H7 (cell line): ENCODE measurements around the gene C16orf54. TPM values are rescaled to one million over a fixed set of nuclear protein-coding genes. Genes with fewer than 3 reads are reported as not detected.
"Not testable (repeated sequence)": the region's sequence is repeated elsewhere in the genome, so short reads cannot be mapped to it uniquely, and the experiment has no call there.

Experiments
- DNase-seq: peaks from one replicate; pipeline ENCODE4 v3.0.0; 2012
- H3K27me3 ChIP-seq: 2 replicates; pipeline ENCODE4 v1.6.0; 2011; ENCODE audit warnings: mild to moderate bottlenecking, low read length; ENCODE audit not compliant: control insufficient read depth, insufficient read depth
- H3K36me3 ChIP-seq: replicated peaks from 2 replicates; pipeline ENCODE4 v1.5.1; 2011; ENCODE audit warnings: low read length; ENCODE audit not compliant: control insufficient read depth, insufficient read depth
- H3K4me3 ChIP-seq: 2 replicates; pipeline ENCODE4 v1.5.1; 2011; ENCODE audit warnings: low read depth, mild to moderate bottlenecking, control low read depth, low read length, moderate library complexity; ENCODE audit not compliant: insufficient read depth
- total RNA-seq: library from RNA; depleted of rRNA; stranded (reverse); fragments of >200 nt; shearing (Covaris generic); gene quantifications from 2 replicates; pipeline ENCODE4 v1.2.3, GENCODE V29; 2014

Gene C16orf54
- total RNA-seq, 1 experiment from 2014 or later, result not detected

GRCh38 chr16:29739927-29740629 lies 5.7 kb downstream of the C16orf54 start:
- DNase-seq, H3K4me3 ChIP-seq, H3K27me3 ChIP-seq: not testable (repeated sequence)
- H3K36me3 ChIP-seq, result peaks cover 16% of the 10 kb centered on the region

- no peak overlapping the region for H3K4me3 ChIP-seq
- no peak for DNase-seq
- peaks cover 21% of the 10 kb centered on the region for H3K36me3 ChIP-seq
- no peaks in the 10 kb centered on the region for H3K27me3 ChIP-seq
These were observed 7.3 kb downstream of the C16orf54 start for GRCh38 chr16:29738514-29738913.

- DNase-seq, result no peak
- Histone ChIP-seq H3K36me3 (peaks cover 24% of the 10 kb centered on the region), H3K4me3 (no peak overlapping the region), H3K27me3 (no peaks in the 10 kb centered on the region)
These were observed 8.1 kb downstream of the C16orf54 start for GRCh38 chr16:29737713-29738112.

GRCh38 chr16:29736764-29737163 lies 9.0 kb downstream of the C16orf54 start:
- Histone ChIP-seq H3K36me3 (peaks cover 25% of the 10 kb centered on the region), H3K27me3 (no peaks in the 10 kb centered on the region), H3K4me3 (no peak overlapping the region)
- DNase-seq, result no peak

GRCh38 chr16:29736112-29736511 lies 9.7 kb downstream of the C16orf54 start:
- peaks cover 27% of the 10 kb centered on the region for H3K36me3 ChIP-seq
- peak; percentile 25 for DNase-seq
- H3K4me3 ChIP-seq, result no peak overlapping the region
- H3K27me3 ChIP-seq, result no peaks in the 10 kb centered on the region

- Histone ChIP-seq H3K36me3 (peaks cover 30% of the 10 kb centered on the region), H3K4me3 (no peak overlapping the region), H3K27me3 (no peaks in the 10 kb centered on the region)
- no peak for DNase-seq
These were observed 11.0 kb downstream of the C16orf54 start for GRCh38 chr16:29734786-29735185.

GRCh38 chr16:29731768-29732601 lies 13.8 kb downstream of the C16orf54 start:
- H3K36me3 ChIP-seq, result peaks cover 35% of the 10 kb centered on the region
- not testable (repeated sequence) for DNase-seq, H3K27me3 ChIP-seq

GRCh38 chr16:29730649-29731048 lies 15.1 kb downstream of the C16orf54 start:
- peaks cover 34% of the 10 kb centered on the region for H3K36me3 ChIP-seq
- H3K27me3 ChIP-seq, result no peaks in the 10 kb centered on the region
- H3K4me3 ChIP-seq, result no peak overlapping the region
- DNase-seq, result no peak

More at GRCh38 chr16:29731768-29732601, 13.8 kb downstream of the C16orf54 start:
- H3K4me3 ChIP-seq, result not testable (repeated sequence)

GRCh38 chr16:29729116-29729521 lies 16.7 kb downstream of the C16orf54 start:
- Histone ChIP-seq H3K4me3 (no peak overlapping the region), H3K27me3 (no peaks in the 10 kb centered on the region), H3K36me3 (peaks cover 31% of the 10 kb centered on the region)
- peak; percentile 68 for DNase-seq

- no peak for DNase-seq
- H3K36me3 ChIP-seq, result peaks cover 29% of the 10 kb centered on the region
- no peaks in the 10 kb centered on the region for H3K27me3 ChIP-seq
- H3K4me3 ChIP-seq, result no peak overlapping the region
These were observed 18.3 kb downstream of the C16orf54 start for GRCh38 chr16:29727452-29727851.

GRCh38 chr16:29726845-29727377 lies 18.9 kb downstream of the C16orf54 start:
- Histone ChIP-seq H3K4me3 (no peak overlapping the region), H3K36me3 (peaks cover 27% of the 10 kb centered on the region), H3K27me3 (no peaks in the 10 kb centered on the region)
- no peak for DNase-seq

- not testable (repeated sequence) for H3K27me3 ChIP-seq, H3K36me3 ChIP-seq, H3K4me3 ChIP-seq, DNase-seq
These were observed 24.5 kb downstream of the C16orf54 start for GRCh38 chr16:29721167-29721879.

- Histone ChIP-seq H3K4me3 (no peak overlapping the region), H3K36me3 (peaks cover 7% of the 10 kb centered on the region), H3K27me3 (no peaks in the 10 kb centered on the region)
- no peak for DNase-seq
These were observed 25.1 kb downstream of the C16orf54 start for GRCh38 chr16:29720703-29721102.

GRCh38 chr16:29719063-29719462 lies 26.7 kb downstream of the C16orf54 start:
- H3K36me3 ChIP-seq, result peaks cover 6% of the 10 kb centered on the region
- DNase-seq, result no peak
- H3K27me3 ChIP-seq, result no peaks in the 10 kb centered on the region
- H3K4me3 ChIP-seq, result no peak overlapping the region
